HepG2 (cell line): ENCODE measurements around the gene MAP2K5. TPM values are rescaled to one million over a fixed set of nuclear protein-coding genes. Genes with fewer than 3 reads are reported as not detected.
A peak's percentile ranks its signal among the peaks of the same experiment; 100 is the strongest.

Experiments
- ARID5B ChIP-seq: IDR thresholded peaks from 2 replicates; pipeline ENCODE4 v1.4.0; 2020; ENCODE audit warnings: mild to moderate bottlenecking, missing genetic modification reagents
- ATF7 ChIP-seq, 2 experiments: fragments of 450-650 bp in 1 of 2; sonication (generic) in 1 of 2; formaldehyde crosslinking in 1 of 2; IDR thresholded peaks; 2 replicates each; pipeline versions ENCODE4 v1.4.0 to v1.6.1; 2016 to 2020; ENCODE audit warnings: antibody characterized with exemption in 1 of 2, mild to moderate bottlenecking in 1 of 2, missing genetic modification reagents in 1 of 2
- CHD4 ChIP-seq: fragments of 200-600 bp; sonication (generic); IDR thresholded peaks from 2 replicates; pipeline ENCODE4 v1.7.0; 2017; ENCODE audit warnings: mild to moderate bottlenecking, low read length, borderline replicate concordance
- ELF4 ChIP-seq: sonication (generic); formaldehyde crosslinking; IDR thresholded peaks from 2 replicates; pipeline ENCODE4 v1.5.0; 2020; ENCODE audit warnings: missing genetic modification reagents, mild to moderate bottlenecking, moderate library complexity, borderline replicate concordance
- HBP1 ChIP-seq: IDR thresholded peaks from 2 replicates; pipeline ENCODE4 v1.6.1; 2016; ENCODE audit warnings: low read depth, control low read depth
- HMG20A ChIP-seq: IDR thresholded peaks from 2 replicates; pipeline ENCODE4 v1.6.1; 2016; ENCODE audit warnings: borderline replicate concordance
- MXI1 ChIP-seq: IDR thresholded peaks from 3 replicates; pipeline ENCODE4 v1.6.1; 2012; ENCODE audit warnings: low read depth, low read length, inconsistent platforms, borderline replicate concordance
- NCOR1 ChIP-seq: fragments of 200-600 bp; sonication (generic); IDR thresholded peaks from 2 replicates; pipeline ENCODE4 v1.7.0; 2017; ENCODE audit warnings: antibody characterized with exemption, low read length, borderline replicate concordance
- PAXIP1 ChIP-seq: sonication (generic); formaldehyde crosslinking; conservative IDR thresholded peaks from 2 replicates; pipeline ENCODE4 v1.4.0; 2020; ENCODE audit warnings: mild to moderate bottlenecking, missing genetic modification reagents, moderate library complexity
- PHF8 ChIP-seq: sonication (generic); formaldehyde crosslinking; IDR thresholded peaks from 2 replicates; pipeline ENCODE4 v1.5.0; 2020; ENCODE audit warnings: missing genetic modification reagents
- RARG ChIP-seq: sonication (generic); formaldehyde crosslinking; IDR thresholded peaks from 2 replicates; pipeline ENCODE4 v1.4.0; 2020; ENCODE audit warnings: low read depth, mild to moderate bottlenecking, missing genetic modification reagents
- TRAFD1 ChIP-seq: sonication (generic); formaldehyde crosslinking; IDR thresholded peaks from 2 replicates; pipeline ENCODE4 v1.5.1; 2020; ENCODE audit warnings: missing genetic modification reagents, mild to moderate bottlenecking, borderline replicate concordance
- ZNF136 ChIP-seq: sonication (generic); formaldehyde crosslinking; IDR thresholded peaks from 2 replicates; pipeline ENCODE4 v1.8.1; 2022; ENCODE audit warnings: low read depth, mild to moderate bottlenecking, moderate library complexity, missing genetic modification reagents
- ZNF414 ChIP-seq: sonication (generic); formaldehyde crosslinking; IDR thresholded peaks from 2 replicates; pipeline ENCODE4 v1.5.0; 2020; ENCODE audit warnings: missing genetic modification reagents
- ZNF431 ChIP-seq: sonication (generic); formaldehyde crosslinking; IDR thresholded peaks from 2 replicates; pipeline ENCODE4 v1.9.0; 2022; ENCODE audit warnings: missing genetic modification reagents, low read depth, mild to moderate bottlenecking, borderline replicate concordance
- polyA plus RNA-seq, 8 experiments: library from polyadenylated mRNA; depleted of rRNA in 3 of 8; stranded (reverse) in 7 of 8; unstranded in 1 of 8; fragments of >200 nt; fragmentation: Illumina TruSeq in 4 of 8; extraction: Trizol in 4 of 8; gene quantifications; 2 replicates each; pipeline versions ENCODE4 v1.2.1 to v1.2.3, GENCODE V29; 2011 to 2016; ENCODE audit warnings: low read depth in 4 of 8, missing spikeins in 1 of 8, mixed read lengths in 1 of 8; ENCODE audit not compliant: insufficient read depth in 1 of 8
- total RNA-seq, 5 experiments: library from RNA; depleted of rRNA; stranded (reverse); fragments of >200 nt; fragmentation: Illumina TruSeq; extraction: Trizol; gene quantifications; 2 replicates each; pipeline ENCODE4 v1.2.3, GENCODE V29; 2016; ENCODE audit warnings: low read depth in 1 of 5

The MAP2K5 gene
- total and polyA plus RNA-seq, 2 of the 13 experiments (the other 11 are each of a cell fraction or from before 2014, with no cell fraction given), result 4.0 to 4.3 TPM

GRCh38 chr15:67611370-67612369, 69.2 kb downstream of the MAP2K5 start (continued):
- TF ChIP-seq ARID5B (peak; percentile 68), ZNF414 (CRISPR knock-in tag) (no peak), ELF4 (CRISPR knock-in tag) (no peak), PHF8 (no peak), HMG20A (CRISPR knock-in tag) (peak; percentile 11; the same call in 1 of the 2 replicates), ZNF136 (CRISPR knock-in tag) (no peak), PAXIP1 (CRISPR knock-in tag) (peak; percentile 59), NCOR1 (peak; percentile 76; the same call in 1 of the 2 replicates), TRAFD1 (CRISPR knock-in tag) (no peak), ZNF431 (CRISPR knock-in tag) (no peak), ATF7 (IDR thresholded peaks at IDR 0.05) (no peak), ATF7 (CRISPR knock-in tag; IDR thresholded peaks at IDR 0.05) (no peak), HBP1 (no peak), RARG (no peak), CHD4 (0 out of 2 replicates have a peak, but pooled peaks have one; percentile 60), MXI1 (peak; percentile 1; the same call in 1 of the 3 replicates)
